ENCODE measurements around the gene CLEC14A.

- TF ChIP-seq CTCF (IDR thresholded peaks at IDR 0.05) (no peak), POLR2A (IDR thresholded peaks at IDR 0.05) (no peak)
Observed at GRCh38 chr14:38253676-38254075, 2.2 kb downstream of the CLEC14A start.

All from heart left ventricle (tissue), 13 donors.